LNCaP clone FGC (cell line): Measurements from ENCODE around the gene SPARCL1.

Source experiments
- DNase-seq: peaks from one replicate; pipeline ENCODE4 v3.0.0-alpha.2; 2011; ENCODE audit warnings: low read depth
- H3K4me3 ChIP-seq: 2 replicates; pipeline ENCODE4 v1.5.1; 2011; ENCODE audit warnings: mild to moderate bottlenecking, low read depth, low read length, control low read depth
- CTCF ChIP-seq: IDR thresholded peaks from 2 replicates; pipeline ENCODE4 v1.5.1; 2012; ENCODE audit warnings: mild to moderate bottlenecking; ENCODE audit not compliant: control insufficient read depth, insufficient read depth; ENCODE audit errors: extremely low read depth

SPARCL1 gene

GRCh38 chr4:87506974-87507701, 22.0 kb downstream of the SPARCL1 start:
- TF ChIP-seq CTCF = no peak
- H3K4me3 ChIP-seq = no peak overlapping the region
- DNase-seq = no peak

- no peak for DNase-seq
- peak; percentile 38; the same call in 1 of the 2 replicates for TF ChIP-seq CTCF
- no peak overlapping the region for H3K4me3 ChIP-seq
Measured at GRCh38 chr4:87505862-87506261, 23.3 kb downstream of the SPARCL1 start.

GRCh38 chr4:87502580-87503238, 26.5 kb downstream of the SPARCL1 start:
- H3K4me3 ChIP-seq = no peak overlapping the region
- DNase-seq = peak; percentile 81
- TF ChIP-seq CTCF = no peak

- H3K4me3 ChIP-seq = no peak overlapping the region
- no peak for DNase-seq
- TF ChIP-seq CTCF = no peak
Measured at GRCh38 chr4:87500092-87500462, 29.1 kb downstream of the SPARCL1 start.

GRCh38 chr4:87499403-87500091, 29.6 kb downstream of the SPARCL1 start:
- TF ChIP-seq CTCF = no peak
- no peak overlapping the region for H3K4me3 ChIP-seq
- DNase-seq = peak; percentile 61

- H3K4me3 ChIP-seq = no peak overlapping the region
Measured at GRCh38 chr4:87498446-87498900, 30.7 kb downstream of the SPARCL1 start.

More at GRCh38 chr4:87498446-87498900, 30.7 kb downstream of the SPARCL1 start:
- TF ChIP-seq CTCF = no peak
- DNase-seq = no peak
